ENCODE measurements around the gene NDUFS6.
A peak's percentile ranks its signal among the peaks of the same experiment; 100 is the strongest.

NDUFS6 gene

GRCh38 chr5:1801222-1801966, at the start of gene NDUFS6:
NDUFS6 (plus strand) TSS chr5:1801407; CDS start chr5:1801418, 11 bp downstream.
- DNase-seq: peak; percentile 95

GRCh38 chr5:1751864-1752822, 49.1 kb upstream of the NDUFS6 start:
- DNase-seq: no peak

- no peak for DNase-seq
Observed at GRCh38 chr5:1752881-1753280, 48.3 kb upstream of the NDUFS6 start.

GRCh38 chr5:1753490-1753889, 47.7 kb upstream of the NDUFS6 start:
- no peak for DNase-seq

GRCh38 chr5:1754531-1755220, 46.5 kb upstream of the NDUFS6 start:
- DNase-seq: no peak

- no peak for DNase-seq
Observed at GRCh38 chr5:1755321-1755949, 45.8 kb upstream of the NDUFS6 start.

- DNase-seq: no peak
Observed at GRCh38 chr5:1756481-1756880, 44.7 kb upstream of the NDUFS6 start.

GRCh38 chr5:1757511-1757910, 43.7 kb upstream of the NDUFS6 start:
- DNase-seq: no peak

GRCh38 chr5:1758574-1758973, 42.6 kb upstream of the NDUFS6 start:
- no peak for DNase-seq

GRCh38 chr5:1759378-1759970, 41.7 kb upstream of the NDUFS6 start:
- no peak for DNase-seq

- no peak for DNase-seq
Observed at GRCh38 chr5:1760231-1760630, 41.0 kb upstream of the NDUFS6 start.

GRCh38 chr5:1760656-1761452, 40.4 kb upstream of the NDUFS6 start:
- no peak for DNase-seq

GRCh38 chr5:1761453-1761755, 39.8 kb upstream of the NDUFS6 start:
- DNase-seq: no peak

GRCh38 chr5:1762121-1762882, 38.9 kb upstream of the NDUFS6 start:
- DNase-seq: no peak

GRCh38 chr5:1762883-1763547, 38.2 kb upstream of the NDUFS6 start:
- DNase-seq: no peak

GRCh38 chr5:1763548-1763911, 37.7 kb upstream of the NDUFS6 start:
- peak; percentile 30 for DNase-seq

- no peak for DNase-seq
Observed at GRCh38 chr5:1763960-1764605, 37.1 kb upstream of the NDUFS6 start.

GRCh38 chr5:1764606-1764960, 36.6 kb upstream of the NDUFS6 start:
- DNase-seq: no peak

GRCh38 chr5:1765141-1765879, 35.9 kb upstream of the NDUFS6 start:
- DNase-seq: no peak
